ENCODE data around the gene KRTAP2-1. TPM values are rescaled to one million over a fixed set of nuclear protein-coding genes. Genes with fewer than 3 reads are reported as not detected.
"Not testable (repeated sequence)": the region's sequence is repeated elsewhere in the genome, so short reads cannot be mapped to it uniquely, and the experiment has no call there.

Gene KRTAP2-1
- not detected for polyA plus RNA-seq (ENCODE audit: insufficient read length in 4 of 4)

GRCh38 chr17:41046735-41047465, at the start of gene KRTAP2-1:
Gene KRTAP2-1 (minus strand): TSS chr17:41047316. CDS start chr17:41047267, 49 bp downstream.
- DNase-seq (ENCODE audit: low read depth in 4 of 4, low spot score in 3 of 4) = not testable (repeated sequence)

- no peak for DNase-seq (ENCODE audit: low read depth in 4 of 4, low spot score in 3 of 4)
These were observed 48.9 kb upstream of the KRTAP2-1 start for GRCh38 chr17:41096055-41096454.

GRCh38 chr17:41088760-41089352, 41.7 kb upstream of the KRTAP2-1 start:
- DNase-seq (ENCODE audit: low read depth in 4 of 4, low spot score in 3 of 4) = not testable (repeated sequence)

GRCh38 chr17:41084100-41084856, 37.2 kb upstream of the KRTAP2-1 start, which contains the start of gene KRTAP4-7:
Gene KRTAP4-7 (plus strand): TSS chr17:41084150. CDS start chr17:41084207, 57 bp downstream.
- not testable (repeated sequence) for DNase-seq (ENCODE audit: low read depth in 4 of 4, low spot score in 3 of 4)

GRCh38 chr17:41083427-41083826, 36.3 kb upstream of the KRTAP2-1 start:
- DNase-seq (ENCODE audit: low read depth in 4 of 4, low spot score in 3 of 4) = not testable (repeated sequence)

- DNase-seq (ENCODE audit: low read depth in 4 of 4, low spot score in 3 of 4) = no peak
These were observed 35.5 kb upstream of the KRTAP2-1 start for GRCh38 chr17:41082626-41083025.

GRCh38 chr17:41076788-41077187, 29.7 kb upstream of the KRTAP2-1 start:
- no peak for DNase-seq (ENCODE audit: low read depth in 4 of 4, low spot score in 3 of 4)

- DNase-seq (ENCODE audit: low read depth in 4 of 4, low spot score in 3 of 4) = no peak
These were observed 26.6 kb upstream of the KRTAP2-1 start for GRCh38 chr17:41073676-41074075.

- no peak for DNase-seq (ENCODE audit: low read depth in 4 of 4, low spot score in 3 of 4)
These were observed 24.7 kb upstream of the KRTAP2-1 start for GRCh38 chr17:41071606-41072360.

GRCh38 chr17:41069031-41069430, 21.9 kb upstream of the KRTAP2-1 start:
- DNase-seq (ENCODE audit: low read depth in 4 of 4, low spot score in 3 of 4) = no peak

- no peak for DNase-seq (ENCODE audit: low read depth in 4 of 4, low spot score in 3 of 4)
These were observed 20.2 kb upstream of the KRTAP2-1 start for GRCh38 chr17:41067281-41067680.

GRCh38 chr17:41065829-41066624, 18.9 kb upstream of the KRTAP2-1 start, which contains the start of gene KRTAP2-4:
Gene KRTAP2-4 (minus strand): TSS chr17:41065879. CDS start chr17:41065845, 34 bp downstream.
- no peak for DNase-seq (ENCODE audit: low read depth in 4 of 4, low spot score in 3 of 4)

GRCh38 chr17:41065016-41065689, 18.0 kb upstream of the KRTAP2-1 start:
- not testable (repeated sequence) for DNase-seq (ENCODE audit: low read depth in 4 of 4, low spot score in 3 of 4)

GRCh38 chr17:41064301-41064700, 17.2 kb upstream of the KRTAP2-1 start:
- DNase-seq (ENCODE audit: low read depth in 4 of 4, low spot score in 3 of 4) = no peak

- no peak for DNase-seq (ENCODE audit: low read depth in 4 of 4, low spot score in 3 of 4)
These were observed 16.3 kb upstream of the KRTAP2-1 start for GRCh38 chr17:41063449-41063848.

- DNase-seq (ENCODE audit: low read depth in 4 of 4, low spot score in 3 of 4) = no peak
These were observed 14.8 kb upstream of the KRTAP2-1 start for GRCh38 chr17:41061964-41062363.

- no peak for DNase-seq (ENCODE audit: low read depth in 4 of 4, low spot score in 3 of 4)
These were observed 13.0 kb upstream of the KRTAP2-1 start, which contains the start of gene KRTAP2-3 for GRCh38 chr17:41060052-41060604. Gene KRTAP2-3 (minus strand): TSS chr17:41060114. CDS start chr17:41060050, 64 bp downstream.

GRCh38 chr17:41059276-41060051, 12.3 kb upstream of the KRTAP2-1 start:
- DNase-seq (ENCODE audit: low read depth in 4 of 4, low spot score in 3 of 4) = not testable (repeated sequence)
